Glutamatergic neuron (in vitro differentiated cells): Measurements from ENCODE around the gene ATXN2L. TPM values are rescaled to one million over a fixed set of nuclear protein-coding genes. Genes with fewer than 3 reads are reported as not detected.

Experiments used
- DNase-seq: peaks from one replicate; pipeline ENCODE4 v3.0.0; 2022
- H3K27ac Mint-ChIP-seq: one replicate; pipeline ENCODE4 v1.8.0; 2020; ENCODE audit warnings: mild to moderate bottlenecking, mixed read lengths, inconsistent platforms; ENCODE audit not compliant: unreplicated experiment
- H3K27me3 Mint-ChIP-seq: one replicate; pipeline ENCODE4 v1.8.0; 2020; ENCODE audit warnings: mild to moderate bottlenecking, moderate library complexity, mixed read lengths, inconsistent platforms; ENCODE audit not compliant: unreplicated experiment
- H3K36me3 Mint-ChIP-seq: one replicate; pipeline ENCODE4 v1.8.0; 2020; ENCODE audit warnings: mild to moderate bottlenecking, mixed read lengths, inconsistent platforms; ENCODE audit not compliant: unreplicated experiment
- H3K4me1 Mint-ChIP-seq: one replicate; pipeline ENCODE4 v1.8.0; 2020; ENCODE audit warnings: mild to moderate bottlenecking, low read depth, mixed read lengths, inconsistent platforms; ENCODE audit not compliant: unreplicated experiment
- H3K4me3 Mint-ChIP-seq: one replicate; pipeline ENCODE4 v1.8.0; 2020; ENCODE audit warnings: mild to moderate bottlenecking, mixed read lengths, inconsistent platforms; ENCODE audit not compliant: unreplicated experiment
- H3K9me3 Mint-ChIP-seq: one replicate; pipeline ENCODE4 v1.8.0; 2020; ENCODE audit warnings: mild to moderate bottlenecking, moderate library complexity, mixed read lengths, inconsistent platforms; ENCODE audit not compliant: unreplicated experiment
- total RNA-seq: library from RNA; stranded (reverse); fragmentation: NEBNext Ultra II Directional; extraction: Animal tissue kit (Norgen Biotek cat#: 25700); gene quantifications from one replicate; pipeline ENCODE4 v1.2.1, GENCODE V29; 2021; ENCODE audit not compliant: unreplicated experiment
- TF ChIP-seq, protein P1 (sequence below): fragments of 200-600 bp; sonication (generic); IDR thresholded peaks from one replicate; pipeline ENCODE4 v1.5.0; 2021; ENCODE audit not compliant: partially characterized antibody, unreplicated experiment

The ATXN2L gene
- total RNA-seq, 1 donor from 2014 or later = 261 TPM

DNA sequence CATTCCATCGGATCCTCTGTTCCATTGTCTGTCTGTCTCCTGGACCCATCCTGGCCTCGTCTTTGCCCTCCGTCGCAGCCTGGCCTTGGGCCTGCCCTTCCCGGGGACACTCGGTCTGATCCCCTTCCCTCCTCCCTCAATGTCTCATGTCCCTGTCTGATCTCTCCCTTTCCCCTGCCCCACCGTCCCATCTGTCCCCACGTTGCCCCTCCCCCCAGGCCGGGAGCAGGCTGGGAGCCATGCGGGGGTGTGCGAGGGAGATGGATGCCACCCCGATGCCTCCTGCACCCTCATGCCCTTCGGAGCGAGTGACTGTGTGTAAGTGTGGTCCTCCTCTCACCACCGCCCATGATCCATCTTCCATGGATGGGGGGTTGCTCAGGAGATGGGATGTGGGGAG is 50.2 kb downstream of the ATXN2L start:
- no peak for DNase-seq
- H3K4me1 Mint-ChIP-seq = peaks cover 3% of the 10 kb centered on the region
- no peak overlapping the region for H3K27ac Mint-ChIP-seq
- H3K27me3 Mint-ChIP-seq = peaks cover 3% of the 10 kb centered on the region
- no peaks in the 10 kb centered on the region for H3K36me3 Mint-ChIP-seq
- TF ChIP-seq, protein P1, sequence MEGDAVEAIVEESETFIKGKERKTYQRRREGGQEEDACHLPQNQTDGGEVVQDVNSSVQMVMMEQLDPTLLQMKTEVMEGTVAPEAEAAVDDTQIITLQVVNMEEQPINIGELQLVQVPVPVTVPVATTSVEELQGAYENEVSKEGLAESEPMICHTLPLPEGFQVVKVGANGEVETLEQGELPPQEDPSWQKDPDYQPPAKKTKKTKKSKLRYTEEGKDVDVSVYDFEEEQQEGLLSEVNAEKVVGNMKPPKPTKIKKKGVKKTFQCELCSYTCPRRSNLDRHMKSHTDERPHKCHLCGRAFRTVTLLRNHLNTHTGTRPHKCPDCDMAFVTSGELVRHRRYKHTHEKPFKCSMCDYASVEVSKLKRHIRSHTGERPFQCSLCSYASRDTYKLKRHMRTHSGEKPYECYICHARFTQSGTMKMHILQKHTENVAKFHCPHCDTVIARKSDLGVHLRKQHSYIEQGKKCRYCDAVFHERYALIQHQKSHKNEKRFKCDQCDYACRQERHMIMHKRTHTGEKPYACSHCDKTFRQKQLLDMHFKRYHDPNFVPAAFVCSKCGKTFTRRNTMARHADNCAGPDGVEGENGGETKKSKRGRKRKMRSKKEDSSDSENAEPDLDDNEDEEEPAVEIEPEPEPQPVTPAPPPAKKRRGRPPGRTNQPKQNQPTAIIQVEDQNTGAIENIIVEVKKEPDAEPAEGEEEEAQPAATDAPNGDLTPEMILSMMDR = no peak
- no peaks in the 10 kb centered on the region for H3K9me3 Mint-ChIP-seq
- H3K4me3 Mint-ChIP-seq = no peak overlapping the region

DNA sequence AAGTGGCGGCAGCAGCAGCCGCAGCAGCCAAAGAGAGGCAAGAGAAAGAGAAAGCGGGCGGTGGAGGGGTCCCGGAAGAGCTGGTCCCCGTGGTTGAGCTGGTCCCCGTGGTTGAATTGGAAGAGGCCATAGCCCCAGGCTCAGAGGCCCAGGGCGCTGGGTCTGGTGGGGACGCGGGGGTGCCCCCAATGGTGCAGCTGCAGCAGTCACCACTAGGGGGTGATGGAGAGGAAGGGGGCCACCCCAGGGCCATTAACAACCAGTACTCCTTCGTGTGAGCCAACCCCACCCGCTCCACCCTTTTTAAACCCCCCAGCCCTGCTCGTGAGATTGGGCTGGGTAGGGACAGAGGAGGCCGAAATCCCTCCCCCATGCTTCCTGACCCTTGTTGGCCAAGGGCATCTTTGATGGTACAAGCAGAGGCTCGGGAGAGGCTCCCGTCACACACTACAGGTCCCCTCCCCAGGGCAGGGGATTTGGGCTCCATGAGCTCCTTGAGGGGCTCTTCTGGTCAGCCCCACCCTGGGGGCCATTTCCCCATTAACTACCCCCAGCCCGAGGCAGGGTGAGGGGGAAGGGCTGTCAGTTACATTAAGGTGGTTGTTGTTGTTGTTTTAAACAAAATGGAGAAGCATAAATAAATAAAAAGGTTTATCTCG is 50.9 kb downstream of the ATXN2L start:
- no peak for DNase-seq
- no peak overlapping the region for H3K27ac Mint-ChIP-seq
- no peaks in the 10 kb centered on the region for H3K36me3 Mint-ChIP-seq
- no peaks in the 10 kb centered on the region for H3K9me3 Mint-ChIP-seq
- TF ChIP-seq, protein P1 = peak; percentile 71
- no peak overlapping the region for H3K4me3 Mint-ChIP-seq
- H3K27me3 Mint-ChIP-seq = peaks cover 4% of the 10 kb centered on the region
- peaks cover 3% of the 10 kb centered on the region for H3K4me1 Mint-ChIP-seq

DNA sequence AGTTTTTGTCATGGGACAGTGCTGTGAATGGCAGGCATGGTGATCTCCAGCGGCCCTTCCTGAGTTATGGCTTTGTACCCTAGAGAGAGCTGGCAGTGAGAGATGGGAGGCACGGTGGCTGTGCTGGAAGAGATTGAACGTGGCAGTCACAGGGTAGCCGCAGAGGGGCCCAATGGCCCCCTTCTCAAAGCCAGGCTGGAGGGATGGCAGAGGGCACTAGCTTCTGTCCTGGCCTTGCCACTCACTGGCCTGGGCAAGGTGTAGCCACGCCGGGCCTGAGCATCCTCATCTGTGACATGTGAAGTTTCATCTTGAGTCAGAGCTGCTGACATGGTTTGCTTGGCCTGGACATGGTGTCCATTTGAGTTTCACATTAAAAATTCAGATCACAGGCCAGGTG is 51.6 kb downstream of the ATXN2L start:
- peaks cover 6% of the 10 kb centered on the region for H3K27me3 Mint-ChIP-seq
- TF ChIP-seq, protein P1 = no peak
- DNase-seq = no peak
- H3K9me3 Mint-ChIP-seq = no peaks in the 10 kb centered on the region
- no peak overlapping the region for H3K4me3 Mint-ChIP-seq
- peaks cover 6% of the 10 kb centered on the region for H3K4me1 Mint-ChIP-seq
- H3K27ac Mint-ChIP-seq = no peak overlapping the region
- no peaks in the 10 kb centered on the region for H3K36me3 Mint-ChIP-seq

DNA sequence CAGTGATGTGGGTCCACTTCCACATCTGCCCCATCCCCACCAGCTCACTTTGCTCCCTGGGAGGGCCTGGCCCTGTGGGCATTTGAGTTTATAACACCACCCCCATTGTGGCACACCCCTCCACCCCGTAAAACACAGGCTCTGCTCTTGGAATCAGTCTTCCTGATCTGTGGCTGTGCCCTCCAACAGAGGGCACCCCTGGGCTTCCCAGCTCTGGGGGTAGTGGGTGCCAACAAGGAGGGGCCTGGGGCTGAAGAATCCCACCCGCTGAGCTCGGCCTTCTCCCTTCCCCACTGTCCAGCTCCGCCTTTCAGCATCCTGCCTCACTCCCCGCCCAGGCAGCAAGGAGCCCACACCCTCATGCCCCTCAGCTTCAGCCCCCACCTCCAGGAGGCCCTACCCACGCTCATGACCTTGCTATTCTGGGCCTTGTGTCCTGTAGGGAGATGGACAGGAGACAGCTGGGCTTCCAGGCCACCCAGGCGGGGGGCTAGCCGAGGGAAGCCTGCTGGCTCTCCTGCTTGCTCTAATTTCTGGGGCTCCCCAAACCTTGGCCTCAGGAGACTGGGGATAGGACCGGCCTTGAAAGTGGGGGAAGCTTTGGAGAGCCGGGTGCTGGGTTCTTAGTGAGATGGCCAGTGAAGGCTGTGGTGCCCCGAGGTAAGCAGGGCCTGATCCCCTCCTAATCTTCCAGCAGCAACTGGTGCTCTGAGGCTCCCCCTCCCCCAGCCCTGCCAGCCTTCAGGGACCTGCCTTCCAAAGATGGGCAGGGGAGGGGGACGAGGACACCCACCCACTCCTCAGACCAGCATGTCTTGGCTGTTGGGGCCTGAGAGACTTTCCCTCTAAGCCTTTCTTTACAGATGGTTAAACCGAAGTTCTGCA is 52.6 kb downstream of the ATXN2L start:
- H3K4me1 Mint-ChIP-seq = peaks cover 6% of the 10 kb centered on the region
- TF ChIP-seq, protein P1 = no peak
- H3K4me3 Mint-ChIP-seq = no peak overlapping the region
- H3K36me3 Mint-ChIP-seq = no peaks in the 10 kb centered on the region
- no peak for DNase-seq
- peaks cover 6% of the 10 kb centered on the region for H3K27me3 Mint-ChIP-seq
- H3K27ac Mint-ChIP-seq = no peak overlapping the region
- H3K9me3 Mint-ChIP-seq = no peaks in the 10 kb centered on the region
